Measurements from ENCODE around the gene QPCT. TPM values are rescaled to one million over a fixed set of nuclear protein-coding genes. Genes with fewer than 3 reads are reported as not detected.

Gene QPCT
- total RNA-seq, 2 donors from 2014 or later: 4.2 to 7.9 TPM

DNA sequence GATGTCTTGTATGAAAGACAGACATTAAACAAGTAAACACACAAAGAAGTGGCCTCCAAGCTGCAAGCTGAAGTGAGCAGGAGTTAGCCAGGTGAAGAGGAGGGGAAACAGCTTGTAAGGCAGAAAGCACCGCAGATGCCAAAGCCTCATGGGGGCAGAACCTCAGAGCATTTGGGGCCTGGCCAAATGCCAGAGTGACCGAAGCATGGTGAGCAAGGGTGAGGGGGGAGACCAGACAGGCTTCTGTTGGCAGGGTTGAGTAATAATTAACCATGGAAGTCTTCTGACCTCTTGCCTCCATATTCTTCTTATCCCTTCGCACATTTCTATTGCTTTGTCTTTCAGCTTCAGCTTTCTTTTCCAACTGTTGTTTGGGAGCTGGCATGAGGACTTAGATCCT is 5.6 kb downstream of the QPCT start:
- intact Hi-C loops (cut with DNase I, micrococcal nuclease): no loop called here
- DNase-seq (peak; percentile 44 to 56), ATAC-seq (peak; percentile 85)

DNA sequence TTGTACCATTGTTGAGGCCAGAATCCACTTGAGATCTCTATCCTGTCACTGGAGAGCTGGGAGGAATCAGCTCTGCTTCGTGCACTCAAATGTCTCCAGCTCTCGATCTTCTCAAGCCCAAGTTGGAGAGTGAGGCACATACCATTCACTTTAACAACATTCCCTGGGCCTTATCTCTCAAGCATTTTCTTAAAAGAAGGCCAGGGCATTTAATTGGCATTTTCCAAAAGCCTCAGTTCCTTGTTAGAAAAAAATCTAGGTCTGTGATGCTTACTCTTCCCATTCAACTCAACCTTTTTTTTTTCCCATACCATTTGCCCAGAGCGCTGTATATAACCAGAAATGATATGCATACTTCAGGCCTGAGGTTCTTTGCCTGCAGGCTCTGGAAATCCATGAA is 10.1 kb downstream of the QPCT start:
- ATAC-seq: no peak
- intact Hi-C loops (cut with DNase I, micrococcal nuclease): no loop called here
- no peak for DNase-seq

DNA sequence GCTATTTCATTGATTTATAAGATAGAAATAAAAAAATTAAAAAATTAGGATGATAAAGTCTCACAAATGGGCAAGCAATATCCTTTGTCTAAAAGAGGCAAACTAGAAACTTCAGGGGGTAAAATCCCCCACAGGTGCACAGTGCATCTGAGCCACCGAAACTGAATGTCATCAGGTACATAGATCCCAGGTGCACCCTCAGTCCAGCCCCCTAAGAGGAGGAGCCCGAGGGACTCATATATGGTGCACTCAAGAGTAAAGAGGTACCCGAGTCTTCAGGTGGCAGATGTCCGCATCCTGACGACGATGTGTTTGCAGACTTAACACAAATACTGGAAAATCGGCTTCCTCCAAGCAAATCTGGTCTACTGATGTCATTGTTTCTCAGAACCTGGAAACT is 11.3 kb downstream of the QPCT start:
- ATAC-seq (no peak), DNase-seq (no peak)
- intact Hi-C loops (cut with DNase I, micrococcal nuclease): no loop called here

DNA sequence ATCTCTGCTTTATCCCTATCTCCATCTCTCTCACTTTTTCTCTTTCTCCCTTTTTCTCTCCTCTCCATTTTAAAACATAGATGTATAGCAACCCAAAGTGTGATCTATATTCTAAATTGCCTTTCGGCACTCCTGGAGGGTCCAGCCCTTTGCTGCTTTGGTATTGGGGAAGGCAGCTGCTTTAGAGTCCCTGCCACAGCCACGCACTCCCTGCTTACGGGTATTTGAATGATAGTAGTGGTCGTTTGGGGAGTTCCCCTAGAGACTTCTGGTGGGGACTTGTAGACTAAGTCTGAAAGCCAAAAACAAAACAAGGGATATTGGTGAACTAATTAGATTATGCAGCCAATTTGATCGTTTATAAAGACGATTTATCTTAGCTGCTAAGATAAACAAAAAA is 11.9 kb downstream of the QPCT start:
- ATAC-seq (no peak), DNase-seq (no peak)
- intact Hi-C loops (cut with DNase I, micrococcal nuclease): no loop called here

DNA sequence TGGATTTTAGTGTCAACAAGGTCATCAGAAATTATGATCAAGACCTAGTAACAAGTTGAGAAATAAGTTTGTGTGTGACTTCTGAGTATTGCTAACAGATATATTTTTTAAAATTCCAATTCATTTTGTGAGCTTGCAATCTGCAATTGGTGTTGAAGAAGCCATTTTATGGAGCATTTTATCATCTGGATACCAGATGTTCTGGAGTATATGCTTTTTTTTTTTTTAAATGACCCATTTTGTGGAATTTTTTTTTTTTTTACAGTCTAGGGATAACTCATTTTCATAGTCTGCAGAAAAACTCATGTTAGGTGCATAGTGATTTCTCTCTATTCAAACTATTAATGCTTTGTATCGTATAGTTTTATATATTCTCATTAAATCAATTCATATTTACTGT is 12.6 kb downstream of the QPCT start:
- ATAC-seq (no peak), DNase-seq (no peak)
- intact Hi-C loops (cut with DNase I, micrococcal nuclease): no loop called here

DNA sequence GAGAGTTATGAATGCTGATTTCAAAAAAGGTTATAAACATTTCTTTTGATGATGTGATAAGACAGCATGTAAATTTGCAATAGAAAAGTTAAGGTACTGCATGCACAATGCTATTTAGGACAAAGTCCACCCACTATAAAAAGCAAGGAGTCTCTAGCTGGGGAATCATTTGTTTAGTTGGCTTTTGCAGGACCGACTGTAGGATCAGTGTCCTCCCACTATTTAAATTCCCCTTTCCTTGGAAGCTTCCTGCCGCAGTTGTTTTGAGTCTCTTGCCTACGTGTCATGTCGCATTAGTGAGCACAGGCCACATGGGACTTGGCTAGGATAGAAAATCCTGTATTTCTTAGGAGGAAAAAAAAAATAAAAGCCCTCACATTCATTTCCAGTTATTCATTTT is 13.1 kb downstream of the QPCT start:
- DNase-seq: no peak
- intact Hi-C loops (cut with DNase I, micrococcal nuclease): no loop called here

DNA sequence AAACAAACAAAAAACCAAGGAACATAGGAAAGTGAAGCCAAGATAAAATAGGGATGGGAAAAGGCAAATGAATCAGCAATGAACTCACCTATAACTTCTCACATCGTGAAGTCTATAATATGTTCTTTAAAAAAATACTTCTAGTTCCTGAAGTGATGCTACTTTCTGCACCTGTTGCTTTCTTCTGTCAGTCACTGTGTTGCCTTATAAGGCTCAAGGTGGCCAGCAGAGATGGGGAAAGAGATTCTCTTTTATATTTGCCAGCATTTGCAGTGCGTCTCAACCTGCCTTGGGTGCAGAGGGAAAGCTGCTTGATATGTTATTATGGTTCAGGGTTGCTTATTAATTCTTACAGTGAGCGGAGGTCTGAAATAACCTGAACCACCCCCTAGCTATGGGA is 14.0 kb downstream of the QPCT start:
- intact Hi-C loops (cut with DNase I, micrococcal nuclease): no loop called here
- DNase-seq: no peak
- no peak for ATAC-seq

More for the DNA sequence above, 13.1 kb downstream of the QPCT start:
- ATAC-seq: peak; percentile 98

DNA sequence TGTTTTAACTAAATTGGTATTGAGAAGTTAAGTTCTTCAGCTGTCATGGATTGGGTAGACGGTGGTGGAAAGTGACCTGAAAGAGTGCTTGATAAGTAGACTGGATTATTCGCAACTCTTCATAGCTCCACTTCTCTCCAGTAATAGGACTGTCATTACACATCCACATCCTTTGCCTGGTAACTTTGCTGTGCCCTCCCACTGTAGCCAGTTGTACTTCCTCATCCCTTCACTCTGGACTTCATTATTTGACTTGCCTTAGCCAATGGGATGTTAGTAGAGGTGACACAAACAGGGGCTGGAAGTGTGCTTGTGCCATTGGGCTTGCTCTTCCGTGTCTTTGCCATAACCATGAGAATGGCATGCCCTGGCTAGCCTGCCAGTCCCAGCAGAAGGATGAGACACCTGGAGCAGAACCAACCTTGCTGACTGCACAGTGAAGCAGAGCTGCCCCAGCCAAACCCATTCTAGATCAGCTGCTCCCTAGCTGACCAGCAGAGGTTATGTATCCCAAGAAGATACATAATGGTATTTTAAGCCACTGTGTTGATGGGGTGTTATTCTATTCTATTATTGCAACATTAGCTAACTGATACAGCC is 16.9 kb downstream of the QPCT start:
- no peak for ATAC-seq
- intact Hi-C loops (cut with DNase I, micrococcal nuclease): no loop called here
- DNase-seq: no peak

DNA sequence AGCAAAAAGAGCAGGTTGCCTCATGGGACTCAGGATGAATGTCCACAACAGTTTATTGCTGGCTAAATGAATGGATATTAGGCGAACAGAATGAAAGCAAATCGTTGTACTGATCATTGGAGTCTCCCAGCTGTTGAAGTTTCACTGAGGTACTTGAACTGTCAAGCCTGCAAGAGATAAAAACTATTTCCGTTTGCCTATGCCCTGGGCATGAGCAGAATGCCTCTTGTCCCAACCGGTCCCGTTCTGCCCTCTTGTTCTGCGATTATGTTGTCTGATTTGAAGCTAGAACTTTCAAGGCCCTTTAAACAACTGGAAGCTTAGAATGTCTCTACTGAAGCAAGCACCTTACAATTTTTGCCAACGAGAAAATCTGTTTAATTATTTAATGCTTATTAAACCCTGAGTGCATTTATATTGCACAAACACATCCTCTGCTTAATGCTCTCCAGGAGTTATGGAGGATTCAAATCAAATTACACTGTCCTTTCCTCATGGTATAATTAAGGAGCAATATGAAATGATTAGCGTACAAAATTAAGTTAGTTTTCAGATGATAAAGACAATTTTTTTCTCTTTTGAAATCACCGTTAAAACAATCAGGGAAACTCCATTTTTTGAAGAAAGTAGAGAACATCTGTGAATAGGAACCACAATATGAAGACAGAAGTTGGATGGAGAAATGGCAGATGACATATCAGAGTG is 17.7 kb downstream of the QPCT start:
- intact Hi-C loops (cut with DNase I, micrococcal nuclease): no loop called here
- no peak for ATAC-seq
- no peak for DNase-seq

DNA sequence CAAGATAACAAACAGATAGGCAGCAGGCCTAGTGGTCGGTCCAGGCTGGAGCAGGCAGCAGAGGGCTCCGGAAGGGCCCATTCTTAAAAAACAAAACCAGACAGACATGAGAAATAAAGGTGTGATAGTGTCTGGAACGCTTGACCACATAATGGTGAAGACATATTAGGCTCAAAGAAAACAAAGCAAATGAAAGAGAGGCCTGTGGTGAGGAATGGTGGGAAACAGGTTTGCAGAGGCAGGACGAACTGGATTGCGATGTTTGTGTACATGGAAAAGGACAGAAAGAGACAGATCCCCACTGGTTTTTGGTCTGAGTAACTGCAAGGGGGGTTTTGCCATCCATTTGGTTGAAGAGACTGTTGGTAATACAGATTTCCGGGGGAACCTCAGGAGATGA is 19.9 kb downstream of the QPCT start:
- ATAC-seq (no peak), DNase-seq (no peak)
- intact Hi-C loops (cut with DNase I, micrococcal nuclease): no loop called here

DNA sequence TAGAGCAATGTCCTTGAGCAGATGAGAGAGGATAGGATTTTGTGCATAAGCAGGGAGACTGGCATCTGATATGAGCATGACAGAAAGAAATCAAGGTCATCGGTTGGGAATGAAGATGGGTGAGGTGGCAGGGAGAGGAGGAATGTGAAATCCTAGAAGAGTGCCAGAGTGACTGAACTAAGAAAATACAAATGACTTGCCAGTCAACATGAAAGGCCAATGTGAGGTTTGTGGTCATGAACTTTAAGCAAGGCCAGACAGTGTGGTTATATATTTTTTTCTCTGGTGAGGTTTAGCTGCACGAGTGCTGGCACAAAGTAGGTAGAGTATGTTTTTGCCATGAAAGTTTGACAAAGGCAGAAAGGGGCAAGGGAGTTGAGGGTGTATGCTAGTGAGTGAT is 21.2 kb downstream of the QPCT start:
- no peak for ATAC-seq
- DNase-seq: no peak
- intact Hi-C loops (cut with DNase I, micrococcal nuclease): no loop called here

DNA sequence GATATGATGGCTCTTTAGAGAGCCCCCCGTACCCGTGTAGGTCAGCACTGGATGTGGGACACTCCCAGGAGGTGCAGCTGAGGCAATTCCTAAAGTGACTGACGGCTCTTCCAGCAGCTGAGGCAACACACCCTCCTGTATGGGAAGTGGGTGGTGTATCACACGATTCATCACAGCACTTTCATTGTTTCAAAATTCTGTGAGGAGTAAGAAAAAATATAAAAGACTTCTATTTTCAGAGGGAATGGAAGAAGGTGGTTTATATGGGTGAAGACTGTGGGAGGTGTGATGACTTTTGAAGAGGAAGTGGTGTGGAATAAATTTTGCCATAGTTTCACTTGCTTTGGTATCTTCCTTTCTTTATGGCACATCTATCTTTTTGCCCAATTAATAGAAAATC is 22.3 kb downstream of the QPCT start:
- ATAC-seq (no peak), DNase-seq (no peak)
- intact Hi-C loops (cut with DNase I, micrococcal nuclease): no loop called here

DNA sequence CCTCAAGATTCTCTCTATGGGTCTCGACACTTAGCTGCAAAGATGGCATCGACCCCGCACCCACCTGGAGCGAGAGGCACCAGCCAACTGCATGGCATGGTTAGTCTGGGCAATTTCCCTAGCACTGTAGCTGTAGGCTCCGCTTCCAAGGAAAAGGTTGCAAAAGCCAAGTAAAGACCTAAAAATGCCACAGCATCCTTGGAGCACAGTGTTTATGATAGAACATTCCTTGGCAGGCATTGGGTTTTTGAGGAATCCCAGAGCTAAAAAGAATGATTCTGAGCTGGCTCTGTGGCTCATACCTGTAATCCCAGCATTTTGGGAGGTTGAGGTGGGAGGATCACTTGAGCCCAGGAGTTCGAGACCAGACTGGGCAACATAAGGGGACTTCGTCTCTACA is 22.9 kb downstream of the QPCT start:
- intact Hi-C loops (cut with DNase I, micrococcal nuclease): no loop called here
- no peak for DNase-seq
- ATAC-seq: no peak

DNA sequence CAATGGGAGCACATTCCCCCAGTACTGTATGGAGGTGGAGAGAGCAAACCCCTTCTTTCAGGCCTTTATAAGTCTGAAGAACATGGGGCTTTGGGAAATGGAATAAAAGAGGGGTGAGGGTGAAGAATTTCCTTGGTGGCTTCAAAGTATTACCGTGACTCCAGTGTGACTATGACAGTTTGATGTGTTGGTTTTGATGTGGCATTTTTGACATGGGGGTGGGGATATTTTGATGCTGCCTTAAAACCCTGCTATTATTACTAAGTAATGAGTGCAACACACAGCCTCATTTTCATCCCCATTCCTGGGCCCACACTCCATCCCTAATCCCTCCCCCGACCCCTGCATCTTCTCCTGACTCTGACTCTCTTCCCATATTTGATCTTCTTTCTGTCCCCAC is 23.6 kb downstream of the QPCT start:
- ATAC-seq: no peak
- DNase-seq: no peak
- intact Hi-C loops (cut with DNase I, micrococcal nuclease): no loop called here

DNA sequence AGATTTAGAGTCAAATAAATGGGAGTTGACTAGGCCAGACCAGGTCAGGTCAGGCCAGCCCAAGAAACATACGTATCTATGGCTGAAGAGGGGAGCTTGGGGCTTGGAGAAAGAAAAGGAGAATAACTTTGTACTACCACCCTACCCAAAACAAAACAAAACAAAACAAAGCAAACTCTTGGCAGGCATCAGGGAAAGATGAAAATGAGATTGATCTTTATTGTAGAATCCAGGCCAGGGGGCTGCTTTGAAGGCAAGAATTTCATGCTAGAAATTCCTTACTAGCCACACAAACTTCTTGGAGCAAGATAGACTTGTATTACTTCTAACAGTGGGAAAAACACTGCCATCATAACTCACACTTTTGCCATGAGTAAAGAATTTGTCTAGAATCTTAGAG is 26.2 kb downstream of the QPCT start:
- DNase-seq (no peak), ATAC-seq (no peak)
- intact Hi-C loops (cut with DNase I, micrococcal nuclease): no loop called here

DNA sequence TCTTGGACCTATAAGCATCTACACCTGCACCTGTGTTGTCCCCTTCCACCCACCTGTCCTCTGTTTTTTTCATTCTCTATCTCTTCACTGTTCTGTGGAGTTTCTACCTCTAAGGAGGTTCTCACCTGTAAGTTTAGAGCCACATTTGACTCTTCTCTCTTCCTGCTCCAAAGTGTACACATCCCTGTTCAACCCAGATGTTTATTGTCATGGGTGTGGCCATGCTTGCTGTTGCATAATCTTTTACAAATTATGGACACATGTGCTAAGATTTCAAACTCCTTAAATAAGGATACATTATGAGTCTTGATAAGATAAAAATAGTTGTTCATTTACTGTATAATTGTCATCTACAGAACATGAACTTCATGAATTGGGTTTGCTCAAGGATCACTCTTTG is 27.6 kb downstream of the QPCT start:
- ATAC-seq: peak; percentile 81
- no peak for DNase-seq
- intact Hi-C loops (cut with DNase I, micrococcal nuclease): no loop called here

DNA sequence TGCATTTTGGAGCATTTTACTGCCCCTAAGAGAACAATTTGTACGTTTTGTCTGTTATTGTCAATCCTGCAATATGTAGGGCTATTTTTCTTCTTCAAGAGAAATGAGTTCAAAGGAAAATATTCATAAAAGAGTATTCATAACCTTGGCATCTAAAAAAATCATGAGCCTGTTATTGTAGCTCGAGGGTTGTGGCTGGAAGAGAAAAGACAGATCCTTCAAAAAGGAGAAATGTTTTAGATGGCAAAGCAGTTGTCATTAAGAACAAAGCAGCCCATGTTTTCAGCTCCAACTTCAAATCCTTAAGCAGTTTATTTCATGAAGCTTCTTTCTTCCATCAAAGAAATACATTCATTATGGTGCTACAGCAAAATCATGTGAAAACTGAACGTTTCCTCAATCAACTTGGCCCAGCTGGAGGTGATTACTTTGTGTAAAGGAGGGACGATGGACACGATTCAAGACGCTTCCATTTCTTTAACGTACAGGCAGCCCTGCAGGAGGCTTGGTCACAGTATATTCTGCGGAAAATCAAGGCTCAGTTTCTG is 31.4 kb downstream of the QPCT start:
- intact Hi-C loops (cut with DNase I, micrococcal nuclease): no loop called here
- ATAC-seq (no peak), DNase-seq (no peak)

DNA sequence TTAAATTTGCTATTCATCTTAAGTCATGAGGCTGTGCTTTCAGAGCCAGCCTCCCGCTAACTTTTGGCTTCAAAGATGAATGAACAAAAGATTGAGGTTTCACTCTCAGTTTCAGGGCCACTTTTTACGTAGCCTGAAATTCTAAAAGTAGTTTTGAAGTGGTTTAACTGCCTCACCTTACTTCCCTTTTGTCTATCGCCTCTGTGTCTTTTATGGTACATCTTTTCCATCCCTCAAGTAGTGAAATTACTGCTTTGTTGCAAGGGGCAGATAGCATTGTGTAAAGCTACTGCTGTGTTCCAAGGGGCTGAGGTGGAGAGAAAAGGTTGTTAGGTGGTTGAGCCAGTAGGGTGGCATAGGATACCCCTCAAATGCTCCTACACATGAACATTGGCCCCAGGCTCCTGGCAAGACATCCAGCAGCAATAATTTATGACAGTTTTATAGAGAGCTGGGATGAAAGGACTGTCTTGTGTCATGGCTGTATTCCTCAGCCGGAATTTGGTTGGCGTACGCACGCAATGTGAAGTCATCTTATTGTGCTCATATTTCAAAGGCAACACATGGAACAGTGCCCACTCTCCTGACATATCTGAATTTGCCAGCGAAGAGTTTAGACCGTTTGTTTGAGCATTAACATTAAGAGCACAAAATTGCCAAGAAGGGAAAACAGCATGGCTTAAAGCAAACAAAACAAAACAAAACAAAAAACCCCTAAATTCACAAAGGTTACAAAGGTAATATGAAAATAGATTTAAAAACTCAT is 32.2 kb downstream of the QPCT start:
- DNase-seq (peak; percentile 31 to 67), ATAC-seq (peak; percentile 46)
- intact Hi-C loops (cut with DNase I, micrococcal nuclease): no loop called here

DNA sequence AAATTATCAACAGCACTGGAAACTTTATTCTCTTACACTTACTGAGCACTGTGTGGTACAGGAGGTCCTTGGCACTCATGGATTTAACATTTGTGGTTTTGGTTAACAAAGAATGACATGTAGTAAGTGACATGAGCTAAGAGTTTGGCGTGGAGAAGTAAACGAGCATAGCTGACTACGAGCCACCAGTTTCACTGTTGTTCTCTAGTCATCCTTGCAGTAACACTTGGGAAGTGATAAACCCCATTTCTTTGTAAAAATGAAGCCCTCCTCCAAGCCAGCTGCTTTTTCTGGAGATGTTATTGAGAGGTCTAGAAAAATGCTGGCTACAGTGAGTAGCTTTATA is 32.7 kb downstream of the QPCT start:
- DNase-seq: no peak
- intact Hi-C loops (cut with DNase I, micrococcal nuclease): no loop called here
- ATAC-seq: no peak

DNA sequence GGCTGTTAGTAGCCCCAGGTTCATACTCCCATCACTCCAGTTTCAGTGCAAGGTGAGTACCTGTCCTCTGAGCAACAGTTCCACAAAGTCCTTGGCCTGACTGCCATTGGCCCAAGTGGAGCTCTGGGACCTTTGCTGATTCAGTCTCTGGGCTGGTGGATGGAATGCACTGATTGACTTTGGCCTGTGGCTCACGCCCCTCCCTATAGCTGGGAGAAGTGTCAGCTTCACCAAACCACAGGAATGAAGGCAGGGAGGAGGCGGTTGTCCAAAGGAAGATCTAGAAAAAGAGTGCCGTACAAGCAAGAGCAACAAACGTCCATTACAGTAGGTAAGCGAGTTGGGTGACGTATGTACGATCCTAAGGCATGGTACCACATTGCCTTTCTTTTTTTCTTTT is 34.0 kb downstream of the QPCT start:
- intact Hi-C loops (cut with DNase I, micrococcal nuclease): no loop called here
- ATAC-seq (no peak), DNase-seq (no peak)
